Measurements from ENCODE around the gene FXN.
A peak's percentile ranks its signal among the peaks of the same experiment; 100 is the strongest.

FXN gene

GRCh38 chr9:69137311-69137710, 101.8 kb downstream of the FXN start:
- DNase-seq, result no peak

- no peak for DNase-seq
These were observed 104.0 kb downstream of the FXN start for GRCh38 chr9:69139596-69139995.

GRCh38 chr9:69140123-69140735, 104.7 kb downstream of the FXN start:
- no peak for DNase-seq

- DNase-seq, result no peak
These were observed 106.3 kb downstream of the FXN start for GRCh38 chr9:69141851-69142250.

GRCh38 chr9:69143291-69143690, 107.7 kb downstream of the FXN start:
- DNase-seq, result no peak

GRCh38 chr9:69145144-69145715, 109.7 kb downstream of the FXN start:
- DNase-seq, result no peak

- DNase-seq, result no peak
These were observed 111.7 kb downstream of the FXN start for GRCh38 chr9:69147041-69147834.

GRCh38 chr9:69149321-69149807, 113.8 kb downstream of the FXN start:
- peak in 5 of 56 donors; percentile 4 to 22 (median 8) for DNase-seq

All from nucleus accumbens (tissue), 56 donors.